Embryonic facial prominence (tissue), 1 donor: ENCODE data around the gene PHACTR1.
"Not testable (repeated sequence)": the region's sequence is repeated elsewhere in the genome, so short reads cannot be mapped to it uniquely, and the experiment has no call there.

ENCODE experiments used
- DNase-seq: peaks from one replicate; pipeline ENCODE4 v3.0.0-alpha.2; 2016; ENCODE audit errors: extremely low spot score

PHACTR1 gene

DNA sequence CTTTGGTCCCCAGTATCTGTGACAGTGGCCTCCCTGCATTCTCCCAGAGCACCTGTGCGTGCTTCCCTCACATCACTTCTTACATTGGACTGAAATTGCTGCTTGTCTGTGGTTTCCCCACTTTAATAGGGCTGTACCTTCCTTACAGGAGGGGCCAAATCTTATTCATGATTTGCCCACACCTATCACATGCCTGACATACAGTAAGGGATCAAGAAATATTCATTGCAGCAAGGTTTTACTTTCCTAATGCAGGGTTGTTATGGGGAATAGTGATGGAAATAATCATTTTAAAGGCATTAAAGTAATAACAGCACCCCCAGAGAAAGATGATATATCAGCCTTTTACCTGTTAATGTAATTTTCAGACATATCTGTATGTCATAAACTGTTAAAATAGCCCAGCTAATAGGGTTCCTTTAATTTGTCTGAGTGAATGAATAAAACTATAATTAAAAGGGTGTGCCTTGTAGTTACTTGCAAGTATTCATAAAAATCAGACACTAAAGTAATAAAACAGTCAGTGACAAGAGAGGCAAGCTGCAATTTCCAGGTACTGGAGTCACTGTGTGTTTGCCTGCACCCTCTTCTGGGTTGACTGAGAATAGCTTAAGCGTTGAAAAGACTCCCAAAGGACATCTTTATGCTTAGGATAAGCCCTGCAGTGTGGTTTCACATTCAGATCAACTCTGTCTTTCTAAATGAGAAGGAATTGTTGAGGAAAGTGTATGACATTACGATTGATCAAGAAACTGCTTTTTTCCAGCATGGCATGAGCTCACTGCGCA, 182.7 kb downstream of the PHACTR1 start:
- DNase-seq = no peak

GRCh38 chr6:12903246-12903645, 186.7 kb downstream of the PHACTR1 start:
- no peak for DNase-seq

DNA sequence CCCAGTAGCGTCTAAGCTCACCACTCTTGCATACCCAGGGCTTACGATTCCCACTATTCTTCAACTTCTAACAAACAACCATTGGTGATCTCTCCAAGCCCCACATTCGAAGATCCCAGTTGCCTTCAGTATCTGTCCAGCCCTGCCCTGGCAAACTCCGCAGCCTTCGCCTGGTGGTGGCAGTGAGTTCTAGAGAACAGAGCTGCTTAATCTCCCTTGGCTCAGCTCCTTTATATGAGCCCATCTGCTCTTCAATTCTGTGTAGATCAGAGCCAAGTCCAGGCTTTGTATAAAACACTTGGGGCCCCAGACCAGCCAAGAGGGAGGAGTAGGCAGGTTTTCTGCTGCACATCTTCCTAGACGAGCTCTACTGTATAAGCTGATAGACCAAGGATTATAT, 193.3 kb downstream of the PHACTR1 start:
- DNase-seq = no peak

DNA sequence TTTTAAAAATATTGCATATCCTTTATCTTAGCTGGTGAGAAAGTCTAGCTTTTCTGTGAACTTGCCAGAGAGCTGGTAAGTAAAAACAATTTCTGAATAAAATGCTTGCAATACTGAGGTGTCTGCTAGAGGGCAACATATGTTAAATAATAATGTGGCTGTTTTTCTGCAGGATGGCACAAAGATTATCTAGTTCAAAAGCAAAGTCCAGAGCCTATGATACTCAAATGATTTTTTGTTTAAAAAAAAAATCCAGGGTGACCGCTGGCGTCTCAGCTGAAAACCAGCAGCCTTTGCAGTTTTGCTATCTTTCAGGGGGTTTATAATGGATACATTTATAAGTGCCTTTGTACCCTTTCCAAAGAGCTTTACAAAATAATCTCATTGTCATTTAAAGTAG, 194.9 kb downstream of the PHACTR1 start:
- no peak for DNase-seq

GRCh38 chr6:12913201-12913600, 196.6 kb downstream of the PHACTR1 start:
- DNase-seq = no peak

DNA sequence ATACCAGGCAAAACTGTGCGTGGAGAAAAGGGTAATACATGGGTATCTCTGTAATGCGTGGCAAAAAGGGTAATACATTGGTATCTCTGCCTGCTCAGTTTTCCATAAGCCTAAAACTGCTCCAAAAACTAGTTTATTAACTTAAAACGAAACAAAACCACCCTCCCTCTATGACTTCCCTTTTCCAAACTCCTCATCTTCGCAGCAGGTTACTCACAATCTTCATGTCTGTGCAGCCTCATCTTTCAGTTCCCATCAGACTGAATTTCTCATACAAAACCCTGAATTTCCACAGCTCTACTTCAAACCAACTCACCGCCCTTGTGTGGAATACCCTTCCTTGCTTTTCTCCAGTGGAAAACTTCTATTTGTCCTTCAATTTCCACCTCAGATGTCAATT, 199.4 kb downstream of the PHACTR1 start:
- no peak for DNase-seq

DNA sequence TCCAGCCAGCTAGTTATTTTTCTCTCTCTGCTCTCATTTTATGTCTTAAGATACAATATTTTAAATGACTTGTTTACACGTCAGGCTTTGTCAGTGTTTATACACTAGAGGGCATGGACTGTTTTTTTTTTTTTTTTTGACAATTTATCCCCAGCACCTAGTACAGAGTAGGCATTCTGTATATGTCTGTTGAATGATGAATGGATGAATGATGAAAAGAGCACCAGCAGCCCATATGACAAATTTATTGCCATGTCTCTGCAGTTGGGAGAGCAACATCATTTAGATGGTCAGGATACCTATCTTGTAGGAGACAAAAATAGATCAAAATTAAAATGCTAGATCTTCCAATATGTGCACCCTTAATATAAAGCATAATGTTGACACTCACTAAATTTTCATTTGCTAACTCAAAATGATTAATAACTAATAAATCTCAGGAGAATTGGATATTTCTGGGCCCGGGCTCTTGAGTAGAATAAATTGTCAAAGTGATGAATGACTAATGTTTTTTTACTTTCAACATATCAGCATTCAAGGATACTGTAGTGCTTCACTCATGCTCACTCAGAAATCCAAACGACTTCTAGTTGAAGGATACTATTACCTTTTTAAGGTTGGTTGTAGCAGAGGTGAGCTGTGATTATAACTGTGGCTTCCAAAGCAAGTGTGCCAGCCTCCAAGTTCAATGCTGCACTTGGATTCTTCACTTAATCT, 200.0 kb downstream of the PHACTR1 start:
- DNase-seq = no peak

DNA sequence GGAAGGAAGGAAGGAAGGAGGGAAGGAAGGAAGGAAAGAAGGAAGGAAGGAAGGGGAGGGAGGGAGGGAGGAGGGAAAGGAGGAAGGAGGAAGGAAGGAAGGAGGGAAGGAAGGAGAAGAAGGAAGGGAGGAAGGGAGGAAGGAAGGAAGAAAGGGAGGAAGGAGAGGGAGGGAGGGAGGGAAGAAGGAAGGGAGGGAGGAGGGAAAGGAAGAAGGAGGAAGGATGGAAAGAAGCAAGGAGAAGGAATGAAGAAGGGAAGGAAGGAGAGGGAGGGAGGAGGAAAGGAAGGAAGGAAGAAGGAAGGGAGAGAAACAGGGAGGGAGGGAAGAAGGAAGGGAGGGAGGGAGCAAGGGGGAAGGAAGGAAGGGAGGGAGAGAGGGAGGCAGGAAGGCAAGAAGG, 204.9 kb downstream of the PHACTR1 start:
- DNase-seq = no peak

DNA sequence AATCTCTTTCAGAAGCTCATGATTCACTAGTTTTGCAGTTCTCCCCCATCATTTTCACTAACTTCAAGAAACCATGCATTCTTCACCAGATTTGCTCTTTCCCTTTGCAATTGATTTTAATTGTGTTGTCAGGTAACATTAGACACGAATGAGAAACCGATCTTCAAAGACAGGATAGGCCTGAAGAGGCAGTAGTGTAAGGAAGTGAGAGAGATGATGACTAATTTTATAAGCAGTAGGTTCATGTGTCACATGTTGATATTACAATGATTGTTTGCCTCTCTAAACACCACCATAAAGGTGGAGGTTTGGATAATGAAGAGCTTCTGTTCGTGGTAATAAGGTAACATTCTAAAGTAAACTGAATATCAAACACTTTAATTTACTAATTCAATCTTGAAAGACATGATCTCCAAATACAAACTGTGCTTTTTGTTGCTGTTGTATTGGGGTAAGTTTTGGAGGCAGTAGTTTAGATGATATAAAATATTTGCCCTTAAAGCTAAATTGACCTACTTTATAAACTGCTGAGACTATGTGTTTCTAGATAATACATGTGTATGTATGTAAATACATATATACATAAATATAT, 207.2 kb downstream of the PHACTR1 start:
- DNase-seq = no peak

GRCh38 chr6:12924911-12925310, 208.3 kb downstream of the PHACTR1 start:
- DNase-seq = no peak

GRCh38 chr6:12927746-12928145, 211.2 kb downstream of the PHACTR1 start:
- DNase-seq = no peak

- DNase-seq = no peak
Observed at GRCh38 chr6:12929678-12930077, 213.1 kb downstream of the PHACTR1 start.

DNA sequence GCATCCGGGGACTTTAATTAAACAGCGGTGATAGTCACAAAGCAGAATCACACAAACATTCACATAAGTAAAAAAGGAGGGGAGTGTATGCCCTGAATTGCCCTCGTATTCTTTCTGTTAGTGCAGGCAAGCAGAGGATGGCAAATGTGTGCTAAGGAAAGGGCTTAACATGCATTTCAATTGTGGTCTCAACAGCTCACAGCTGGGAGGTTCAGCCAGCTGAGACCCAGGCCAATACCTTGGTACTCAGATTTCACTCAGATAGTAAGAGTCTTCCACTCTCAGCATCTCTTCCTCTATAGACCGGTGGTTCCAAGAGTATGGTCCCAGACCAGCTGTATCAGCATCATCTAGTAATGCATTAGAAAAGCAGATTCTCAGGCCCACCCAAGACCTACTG, 215.1 kb downstream of the PHACTR1 start:
- DNase-seq = no peak

DNA sequence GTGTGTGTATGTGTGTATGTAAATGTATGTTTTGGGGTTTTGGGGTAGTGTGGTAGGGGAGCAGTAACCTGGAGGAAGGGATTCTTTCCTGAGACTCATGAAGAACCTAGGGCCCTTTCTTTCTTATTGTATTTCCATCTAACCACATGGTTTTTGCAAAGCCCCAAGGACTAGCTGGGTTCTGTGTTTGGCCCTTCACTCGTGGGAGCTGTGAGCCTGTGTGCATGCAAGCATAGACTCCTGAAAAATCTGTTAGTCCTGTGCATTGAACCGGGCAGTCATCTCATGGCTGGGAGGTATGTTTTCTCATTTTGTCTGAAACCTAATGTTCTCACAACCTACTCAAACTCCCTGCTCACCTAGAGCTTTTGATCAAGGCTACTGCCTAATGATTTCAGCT, 219.1 kb downstream of the PHACTR1 start:
- DNase-seq = no peak

DNA sequence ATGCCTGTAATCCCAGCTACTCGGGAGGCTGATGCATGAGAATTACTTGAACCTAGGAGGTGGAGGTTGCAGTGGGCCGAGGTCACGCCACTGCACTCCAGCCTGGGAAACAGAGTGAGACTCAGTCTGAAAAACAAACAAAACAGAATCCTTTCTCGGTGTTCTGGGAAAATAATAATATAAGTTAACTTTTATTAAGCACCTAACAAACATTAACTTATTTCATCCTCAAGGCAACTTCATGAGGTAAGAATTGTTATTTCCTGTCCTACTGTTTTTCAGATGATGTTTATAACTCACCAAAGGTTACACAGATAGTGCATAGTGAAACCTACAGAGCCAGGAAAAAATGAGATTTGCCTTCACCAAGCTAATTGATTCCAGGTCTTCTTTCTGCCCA, 221.4 kb downstream of the PHACTR1 start:
- DNase-seq = no peak

- no peak for DNase-seq
Observed at GRCh38 chr6:12939314-12939713, 222.7 kb downstream of the PHACTR1 start.

DNA sequence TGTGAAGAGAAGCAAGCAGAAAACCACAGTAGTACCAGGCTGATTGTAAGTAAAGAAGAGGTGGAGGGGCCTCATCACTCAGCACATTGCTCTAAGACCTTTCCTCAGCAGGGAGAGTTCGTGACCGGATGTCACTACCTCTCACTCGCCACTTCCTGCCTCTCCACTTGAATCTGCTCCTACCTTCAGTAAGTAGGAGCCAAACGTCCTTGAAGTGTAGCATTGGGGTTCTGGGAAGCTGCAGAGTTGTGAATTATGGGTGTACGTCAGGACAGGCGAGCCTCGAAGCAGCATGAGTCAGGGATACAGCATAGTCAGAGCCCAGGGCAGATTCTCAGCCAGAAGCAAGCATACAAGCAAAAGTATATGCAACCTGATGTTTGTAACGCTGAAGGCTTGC, 224.9 kb downstream of the PHACTR1 start:
- no peak for DNase-seq

- DNase-seq = no peak
Observed at GRCh38 chr6:12943549-12943948, 227.0 kb downstream of the PHACTR1 start.

DNA sequence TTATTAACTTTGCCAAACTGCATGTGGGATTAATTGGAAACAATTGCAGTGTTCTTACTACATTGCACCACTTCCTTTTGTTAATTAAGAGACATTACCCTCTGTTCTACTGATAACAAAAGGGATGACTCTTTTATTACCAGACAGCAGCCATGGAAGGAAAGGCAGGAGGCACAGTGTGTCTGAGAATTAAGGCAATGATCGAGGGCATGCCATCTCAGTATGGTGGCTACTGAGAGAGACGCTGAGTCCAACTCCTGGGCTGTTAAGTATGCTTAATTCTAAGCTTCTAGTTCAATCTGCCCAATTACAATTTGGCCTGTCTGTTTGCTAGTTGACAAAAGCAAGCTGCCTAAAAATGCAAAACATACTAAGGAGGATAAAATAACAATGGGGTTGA, 227.4 kb downstream of the PHACTR1 start:
- no peak for DNase-seq

DNA sequence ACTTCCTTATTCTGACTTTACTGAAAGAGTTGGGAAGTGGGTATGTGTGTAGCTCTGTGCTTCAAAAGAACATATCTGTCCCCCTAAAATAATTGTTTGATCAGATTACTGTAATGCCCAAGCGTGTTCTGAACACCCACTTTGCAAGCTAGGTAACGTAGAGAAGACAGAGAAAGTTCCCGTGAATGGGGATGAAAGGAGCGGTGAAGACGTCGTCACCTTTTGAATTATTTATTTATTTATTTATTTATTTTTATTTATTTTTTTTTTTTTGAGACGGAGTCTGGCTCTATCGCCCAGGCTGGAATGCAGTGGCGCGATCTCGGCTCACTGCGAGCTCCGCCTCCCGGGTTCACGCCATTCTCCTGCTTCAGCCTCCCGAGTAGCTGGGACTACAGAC, 228.0 kb downstream of the PHACTR1 start:
- DNase-seq = not testable (repeated sequence)

DNA sequence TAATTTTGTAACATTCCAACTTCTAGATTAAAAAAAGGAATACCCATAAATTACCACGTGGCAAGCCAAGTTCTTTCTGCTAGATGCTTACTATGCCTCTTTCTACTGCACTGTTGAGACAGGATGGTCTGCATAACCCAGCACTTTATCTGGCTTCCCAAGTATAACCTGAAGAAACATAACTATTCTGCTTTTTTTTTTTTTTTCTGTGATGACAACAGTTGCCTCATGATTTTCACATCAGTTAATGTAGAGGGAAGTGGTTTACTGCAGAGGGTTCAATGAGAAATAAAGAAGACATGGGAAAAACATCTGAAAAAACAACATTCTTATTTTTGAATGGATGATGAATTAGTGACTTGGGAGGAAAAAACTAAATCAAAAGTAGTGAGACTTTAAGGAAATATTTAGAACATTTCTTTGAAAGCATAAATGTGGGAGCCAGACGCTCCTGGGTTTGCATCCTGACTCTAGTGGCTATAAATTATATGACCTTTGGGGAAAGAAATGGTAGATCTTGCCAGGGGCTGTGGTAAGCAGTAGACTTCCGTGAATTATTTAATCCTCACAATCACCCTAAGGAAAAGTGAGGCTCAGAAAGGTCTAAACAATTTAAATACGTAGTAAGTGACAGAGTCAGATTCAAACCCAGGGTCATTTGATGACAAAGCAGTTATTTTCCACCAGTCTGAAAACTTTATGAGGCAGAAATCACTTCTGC, 230.7 kb downstream of the PHACTR1 start:
- no peak for DNase-seq

GRCh38 chr6:12947967-12948366, 231.4 kb downstream of the PHACTR1 start:
- DNase-seq = no peak
